Left forelimb (tissue), 1 donor: ENCODE data around the gene MYH7.

Experiments used
- DNase-seq: peaks from one replicate; pipeline ENCODE4 v3.0.0-alpha.2; 2018; ENCODE audit warnings: low spot score

MYH7 gene

DNA sequence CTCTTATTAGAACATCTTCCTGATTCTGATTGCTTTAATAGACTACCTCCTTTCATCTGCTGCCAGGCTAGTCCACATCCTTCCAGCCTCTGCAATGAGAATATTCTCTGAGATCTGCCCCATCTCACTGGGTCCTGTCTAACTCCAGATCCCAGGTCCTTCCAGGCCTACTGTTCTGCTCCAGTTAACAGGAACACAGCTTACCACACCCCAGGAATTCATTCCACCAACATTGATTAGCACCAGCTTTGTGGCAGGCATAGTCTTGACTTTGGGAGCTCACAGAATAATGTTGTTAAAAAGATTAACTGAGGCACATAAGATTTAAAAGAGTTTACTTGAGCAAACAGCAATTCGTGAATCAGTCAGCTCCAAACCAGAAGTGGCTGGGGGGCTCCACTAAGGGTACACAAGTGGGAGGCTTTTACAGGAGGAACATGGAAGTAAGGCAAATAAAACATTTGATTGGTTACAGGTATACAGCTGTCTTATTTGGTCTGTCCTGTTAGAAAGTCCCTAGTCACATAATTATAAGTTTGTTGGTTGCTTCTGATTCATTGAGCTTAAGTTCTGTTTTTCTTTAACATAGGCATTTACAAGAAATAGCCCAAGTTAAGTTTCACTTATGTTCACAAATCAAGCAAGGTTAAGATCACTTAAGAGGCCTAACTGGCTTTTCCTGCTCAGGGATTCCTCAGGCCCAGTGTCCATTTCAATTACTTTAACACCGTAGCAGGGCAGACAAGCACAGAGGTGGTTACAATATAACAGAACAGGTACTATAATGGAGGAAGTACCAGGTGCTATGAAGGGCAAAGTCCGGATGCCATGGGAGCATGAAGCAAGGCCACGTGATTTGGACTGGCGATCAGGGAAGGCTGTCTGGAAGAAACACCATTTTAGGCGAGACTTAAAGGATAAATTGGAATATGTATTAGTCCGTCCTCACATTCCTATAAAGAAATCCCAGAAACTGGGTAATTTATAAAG is 12.2 kb upstream of the MYH7 start:
- DNase-seq: no peak

GRCh38 chr14:23446291-23446851 is 10.9 kb upstream of the MYH7 start:
- DNase-seq: no peak

GRCh38 chr14:23445773-23446172 is 10.3 kb upstream of the MYH7 start:
- DNase-seq: no peak

GRCh38 chr14:23444314-23444713 is 8.9 kb upstream of the MYH7 start:
- DNase-seq: no peak

DNA sequence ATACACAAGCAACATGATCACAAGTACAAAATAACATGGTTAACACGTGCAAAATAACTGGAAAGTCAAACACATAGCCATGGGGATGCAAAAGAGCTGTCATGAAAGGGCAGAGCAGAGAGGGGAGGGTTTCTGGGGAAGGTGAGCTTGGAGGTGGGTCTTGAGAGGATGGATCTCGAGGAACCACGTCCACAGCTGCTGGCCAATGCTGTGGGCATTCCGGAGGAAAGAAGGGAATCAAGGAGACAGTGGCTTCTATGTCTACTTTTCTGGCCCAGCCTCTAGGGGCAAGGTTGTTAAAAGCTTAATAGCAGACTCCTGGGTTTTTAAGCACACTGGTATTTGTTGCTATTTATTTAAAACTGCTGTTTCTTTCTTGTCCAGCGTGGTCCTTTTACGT is 8.4 kb upstream of the MYH7 start:
- no peak for DNase-seq

- DNase-seq: no peak
These were observed 8.0 kb upstream of the MYH7 start for GRCh38 chr14:23443411-23443812.

DNA sequence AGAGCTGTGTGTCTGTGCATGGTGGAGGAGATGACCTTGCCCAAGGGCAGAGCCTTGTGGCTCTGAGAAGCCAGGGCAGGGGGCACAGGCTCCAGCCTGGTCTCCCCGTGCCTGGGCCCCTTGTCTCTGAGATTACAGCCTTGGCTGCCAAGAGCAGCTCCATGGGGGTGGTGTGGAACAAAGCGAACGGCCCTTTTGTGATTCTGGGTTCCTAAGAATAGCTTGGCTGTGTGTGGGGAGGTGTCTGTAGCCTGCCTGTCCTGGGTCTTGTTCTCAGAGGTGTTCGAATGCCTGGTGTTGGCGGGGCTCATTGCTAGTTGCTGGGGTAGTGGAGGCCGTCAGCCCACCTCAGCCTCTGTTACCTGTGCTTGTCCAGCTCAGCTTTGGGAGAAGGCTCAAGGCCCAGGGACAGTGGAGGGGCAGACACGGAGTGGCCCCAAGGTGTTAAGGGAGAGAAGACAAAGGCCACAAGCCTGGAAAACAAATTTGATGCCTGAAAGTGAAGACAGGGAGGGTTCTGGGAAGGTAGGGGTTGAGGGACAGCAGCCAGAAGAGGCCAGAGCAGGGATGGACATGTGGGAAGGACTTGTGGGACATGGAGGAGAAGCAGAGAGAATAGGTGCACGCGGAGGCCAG is 7.4 kb upstream of the MYH7 start:
- no peak for DNase-seq

DNA sequence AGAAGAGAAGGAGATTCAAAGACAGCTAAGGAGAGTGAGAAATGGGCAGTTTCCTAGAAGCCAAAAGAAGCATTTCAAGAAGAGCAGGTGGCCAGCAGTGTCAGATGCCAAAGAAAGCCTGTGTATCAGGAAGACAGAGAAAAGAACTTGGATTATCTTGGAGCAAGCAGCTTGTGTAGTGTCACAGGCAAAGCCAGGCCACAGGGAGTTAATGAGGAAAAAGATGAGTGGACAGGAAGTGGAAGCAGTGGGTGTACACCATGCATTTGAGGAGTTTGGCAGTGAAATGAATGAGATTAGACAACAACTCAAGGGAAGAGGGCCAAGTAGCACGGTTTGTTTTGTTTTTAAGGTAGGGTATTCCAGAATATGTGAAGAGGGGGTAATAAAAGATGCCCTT is 5.6 kb upstream of the MYH7 start:
- no peak for DNase-seq

- peak; percentile 33 for DNase-seq
These were observed 3.8 kb upstream of the MYH7 start for GRCh38 chr14:23439107-23439835.

DNA sequence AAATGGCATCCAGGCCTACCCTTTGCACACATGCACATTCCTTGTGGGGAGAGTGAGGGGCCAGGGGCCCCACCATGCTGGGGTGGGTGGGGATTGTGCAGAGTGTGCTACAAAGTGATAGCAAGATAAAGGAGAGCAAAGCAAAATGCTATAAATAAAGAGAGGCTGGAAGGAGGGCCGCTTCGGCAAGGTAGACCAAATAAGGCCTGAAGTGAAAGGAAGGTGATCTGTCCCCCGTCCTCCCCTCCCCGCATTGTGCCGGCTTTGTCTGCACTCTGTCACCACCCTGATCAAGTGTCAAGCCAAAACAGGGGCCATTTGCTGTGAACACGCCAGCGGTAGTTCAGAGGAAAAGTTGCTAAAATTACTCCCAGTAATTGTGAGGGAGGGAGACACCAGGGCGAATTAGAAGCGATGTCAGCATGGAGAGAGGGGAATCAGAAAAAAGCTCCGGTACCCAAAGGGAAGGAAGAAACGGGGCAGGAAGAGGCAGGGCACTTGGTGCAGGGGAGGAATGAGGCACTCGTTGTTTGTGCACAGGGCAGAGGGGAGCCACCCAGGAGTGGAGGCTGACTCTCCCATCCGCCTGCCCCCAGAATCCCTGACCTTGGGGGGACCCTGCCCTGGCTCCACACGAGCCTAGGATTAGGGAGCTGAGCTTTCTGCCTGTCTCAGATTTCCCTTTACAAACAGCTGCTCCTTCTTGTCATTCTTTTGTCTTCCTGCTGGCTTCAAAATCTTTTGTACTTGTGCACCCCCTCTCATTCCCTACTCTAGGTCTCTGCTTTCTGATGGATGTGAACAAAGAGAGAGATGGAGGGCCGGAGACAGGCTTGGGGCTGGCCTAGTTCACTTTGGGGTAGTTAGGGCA is 2.9 kb upstream of the MYH7 start:
- DNase-seq: peak; percentile 61

GRCh38 chr14:23437133-23438100 is 2.0 kb upstream of the MYH7 start:
- DNase-seq: peak; percentile 54

DNA sequence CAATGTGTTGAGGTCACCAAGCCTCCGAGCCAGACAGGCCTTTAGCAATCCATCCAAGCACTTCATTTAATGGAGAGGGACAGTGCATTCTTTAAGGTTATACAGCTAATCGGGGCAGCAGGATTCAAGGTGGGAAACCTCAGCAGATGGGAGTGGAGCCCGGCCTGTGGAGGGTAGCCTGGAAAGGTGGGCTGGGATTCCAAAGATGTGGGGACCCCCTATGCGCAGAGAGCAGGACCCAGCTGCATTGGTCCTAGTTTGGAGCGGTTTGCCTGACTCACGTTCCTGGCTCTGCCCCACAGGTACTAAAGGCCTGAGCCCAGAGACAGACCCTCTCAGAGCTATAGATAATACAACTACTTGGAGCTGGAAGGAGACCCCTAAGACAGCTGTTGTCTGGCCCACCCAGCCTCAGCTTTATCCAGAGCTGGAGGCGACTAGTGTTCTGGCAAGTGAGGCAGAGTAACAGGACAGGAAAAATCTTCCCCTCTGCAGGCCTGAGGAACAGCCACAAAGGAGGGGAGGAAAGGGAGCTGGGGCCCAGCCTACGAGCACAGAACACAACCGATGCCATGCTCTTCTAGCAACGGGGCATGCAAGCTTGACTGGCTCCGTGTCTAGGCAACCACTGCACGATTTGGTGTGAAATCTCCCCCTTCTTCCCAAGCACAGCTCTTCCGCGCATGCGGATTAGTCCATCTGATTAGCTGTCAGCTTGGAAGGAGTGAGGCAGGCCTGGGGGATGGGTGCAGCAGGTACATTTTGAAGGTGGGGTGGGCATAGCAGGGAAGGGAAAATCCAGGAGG is 1.1 kb upstream of the MYH7 start:
- peak; percentile 57 for DNase-seq

DNA sequence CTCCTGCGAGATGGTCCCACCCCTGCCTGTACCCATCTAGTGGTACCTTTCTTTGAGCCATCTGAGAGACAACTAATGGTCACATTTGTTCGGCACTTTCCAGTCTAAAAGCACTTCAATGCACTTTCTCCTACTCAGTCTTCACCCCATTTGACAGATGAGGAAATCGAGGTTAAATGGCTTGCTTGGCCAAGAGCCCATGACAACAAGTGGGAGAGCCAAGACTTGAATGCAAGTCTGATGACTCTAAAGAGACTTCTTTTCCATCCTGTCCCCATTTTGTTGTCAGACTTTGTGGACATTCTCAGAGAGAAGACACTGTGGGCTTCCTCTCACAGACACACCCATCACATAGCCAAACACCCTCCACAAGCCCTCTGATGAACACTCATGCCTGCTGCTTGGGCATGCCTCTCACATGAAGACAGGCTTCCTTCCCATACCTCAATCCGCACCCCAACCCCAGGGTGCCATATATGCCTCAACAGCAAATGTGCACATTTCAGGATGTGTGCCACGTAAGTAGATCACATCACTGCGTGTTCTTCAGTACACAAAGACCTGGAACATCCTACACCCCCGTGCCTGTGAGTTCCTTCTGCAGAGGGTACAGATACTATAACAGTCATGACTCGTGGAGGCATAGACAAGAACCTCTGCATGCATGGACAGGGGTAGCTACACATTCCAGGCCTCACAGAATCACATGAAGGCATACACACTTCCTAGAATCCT is 805 bp downstream of the MYH7 start:
- peak; percentile 33 for DNase-seq

DNA sequence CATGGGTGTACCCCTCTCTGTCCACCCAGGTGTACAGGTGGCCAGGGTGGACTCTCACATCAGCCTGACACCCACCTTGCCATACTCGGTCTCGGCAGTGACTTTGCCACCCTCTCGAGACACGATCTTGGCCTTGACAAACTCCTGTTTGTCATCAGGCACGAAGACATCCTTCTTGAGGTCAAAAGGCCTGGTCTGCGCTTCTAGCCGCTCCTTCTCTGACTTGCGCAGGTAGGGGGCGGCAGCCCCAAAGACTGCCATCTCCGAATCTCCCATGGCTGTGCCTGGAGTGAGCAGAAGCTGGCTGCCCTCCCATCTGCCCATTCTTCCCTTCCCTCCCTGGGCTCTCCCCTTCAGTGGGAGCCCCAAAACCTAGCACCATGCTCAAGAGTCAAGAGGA is 2.0 kb downstream of the MYH7 start:
- DNase-seq: peak; percentile 57

DNA sequence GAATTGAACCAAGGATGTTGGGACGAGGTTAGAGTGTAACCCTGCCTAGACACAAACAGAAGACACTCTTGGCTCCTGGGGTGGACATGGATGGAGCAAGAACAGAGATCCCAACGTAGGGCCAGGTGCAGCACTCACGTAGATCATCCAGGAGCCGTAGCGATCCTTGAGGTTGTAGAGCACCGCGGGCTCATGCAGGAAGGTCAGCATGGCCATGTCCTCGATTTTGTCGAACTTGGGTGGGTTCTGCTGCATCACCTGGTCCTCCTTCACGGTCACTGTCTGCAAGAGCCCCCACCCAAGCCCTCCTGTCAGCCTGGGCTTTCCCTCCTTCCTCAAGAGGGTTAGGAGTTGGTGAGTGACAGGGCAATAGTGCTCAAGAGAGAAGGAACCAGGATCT is 2.5 kb downstream of the MYH7 start:
- DNase-seq: peak; percentile 51

GRCh38 chr14:23432102-23432925 is 3.1 kb downstream of the MYH7 start:
- peak; percentile 6 for DNase-seq

DNA sequence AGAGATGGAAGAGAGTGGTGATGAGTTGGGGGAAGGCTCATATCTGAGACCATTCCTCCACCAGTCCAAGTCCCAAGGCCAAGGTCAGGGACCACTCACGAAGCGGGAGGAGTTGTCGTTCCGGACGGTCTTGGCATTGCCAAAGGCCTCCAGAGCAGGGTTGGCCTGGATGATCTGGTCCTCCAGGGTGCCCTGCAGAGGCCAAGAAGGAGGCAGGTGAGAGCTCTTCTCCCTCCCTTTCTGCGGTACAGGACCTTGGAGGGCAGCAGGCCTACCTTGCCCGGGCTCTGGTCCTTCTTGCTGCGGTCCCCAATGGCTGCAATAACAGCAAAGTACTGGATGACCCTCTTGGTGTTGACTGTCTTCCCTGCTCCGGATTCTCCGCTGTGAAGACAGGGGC is 4.0 kb downstream of the MYH7 start:
- DNase-seq: peak; percentile 40

DNA sequence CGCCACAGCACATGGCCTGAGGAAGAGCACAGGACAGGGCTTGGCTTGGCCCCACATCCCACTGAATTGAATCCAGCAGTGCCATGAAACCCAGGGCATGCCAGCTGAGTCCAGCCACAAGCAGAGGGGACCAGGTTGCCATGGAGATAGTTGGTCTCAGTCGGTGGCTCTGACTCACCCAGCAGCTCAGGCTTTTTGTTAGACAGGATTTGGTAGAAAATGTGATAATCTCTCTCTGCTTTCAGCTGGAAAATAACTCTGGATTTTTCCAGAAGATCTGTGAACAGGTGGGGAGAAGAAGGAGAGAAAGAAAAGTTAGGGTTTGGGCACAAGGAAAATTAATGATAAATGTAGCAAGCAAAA is 4.8 kb downstream of the MYH7 start:
- peak; percentile 60 for DNase-seq
